Myocyte (in vitro differentiated cells): Measurements from ENCODE around the gene AJAP1. TPM values are rescaled to one million over a fixed set of nuclear protein-coding genes. Genes with fewer than 3 reads are reported as not detected.

Source experiments
- DNase-seq: peaks from one replicate; pipeline ENCODE4 v3.0.0-alpha.2; 2012; ENCODE audit warnings: low read depth
- total RNA-seq: library from RNA; depleted of rRNA; stranded (reverse); fragments of >200 nt; gene quantifications from 2 replicates; pipeline ENCODE4 v1.2.3, GENCODE V29; 2014

Gene AJAP1
- total RNA-seq, 1 donor from 2014 or later, result not detected

- no peak for DNase-seq
Observed at GRCh38 chr1:4699376-4700301, 45.2 kb downstream of the AJAP1 start.

- DNase-seq, result no peak
Observed at GRCh38 chr1:4700801-4701200, 46.4 kb downstream of the AJAP1 start.

GRCh38 chr1:4701276-4701675 lies 46.9 kb downstream of the AJAP1 start:
- no peak for DNase-seq

GRCh38 chr1:4702464-4702863 lies 48.1 kb downstream of the AJAP1 start:
- DNase-seq, result no peak

GRCh38 chr1:4702932-4703331 lies 48.5 kb downstream of the AJAP1 start:
- no peak for DNase-seq

GRCh38 chr1:4703646-4704045 lies 49.2 kb downstream of the AJAP1 start:
- no peak for DNase-seq

- DNase-seq, result no peak
Observed at GRCh38 chr1:4708840-4709507, 54.6 kb downstream of the AJAP1 start.

GRCh38 chr1:4709641-4710040 lies 55.2 kb downstream of the AJAP1 start:
- DNase-seq, result no peak

- DNase-seq, result no peak
Observed at GRCh38 chr1:4710592-4711415, 56.4 kb downstream of the AJAP1 start.

- DNase-seq, result no peak
Observed at GRCh38 chr1:4711416-4712275, 57.2 kb downstream of the AJAP1 start.

- DNase-seq, result no peak
Observed at GRCh38 chr1:4713669-4714068, 59.3 kb downstream of the AJAP1 start.

- no peak for DNase-seq
Observed at GRCh38 chr1:4716406-4716805, 62.0 kb downstream of the AJAP1 start.

- no peak for DNase-seq
Observed at GRCh38 chr1:4718071-4718470, 63.7 kb downstream of the AJAP1 start.

- no peak for DNase-seq
Observed at GRCh38 chr1:4723106-4723505, 68.7 kb downstream of the AJAP1 start.

GRCh38 chr1:4724001-4724400 lies 69.6 kb downstream of the AJAP1 start:
- DNase-seq, result no peak

GRCh38 chr1:4724695-4725250 lies 70.4 kb downstream of the AJAP1 start:
- no peak for DNase-seq

- DNase-seq, result no peak
Observed at GRCh38 chr1:4725416-4725815, 71.0 kb downstream of the AJAP1 start.

GRCh38 chr1:4726620-4727341 lies 72.4 kb downstream of the AJAP1 start:
- DNase-seq, result no peak

- no peak for DNase-seq
Observed at GRCh38 chr1:4728319-4729089, 74.1 kb downstream of the AJAP1 start.
